SKM-1 treated with dmso at 0.1 percent for 144 hours (cell line): ENCODE measurements around the gene NUDT14.

ENCODE experiments used
- DNase-seq: peaks from one replicate; lab custom pipeline; 2025; ENCODE audit not compliant: unreplicated experiment; lab: John Stamatoyannopoulos, UW

Gene NUDT14

DNA sequence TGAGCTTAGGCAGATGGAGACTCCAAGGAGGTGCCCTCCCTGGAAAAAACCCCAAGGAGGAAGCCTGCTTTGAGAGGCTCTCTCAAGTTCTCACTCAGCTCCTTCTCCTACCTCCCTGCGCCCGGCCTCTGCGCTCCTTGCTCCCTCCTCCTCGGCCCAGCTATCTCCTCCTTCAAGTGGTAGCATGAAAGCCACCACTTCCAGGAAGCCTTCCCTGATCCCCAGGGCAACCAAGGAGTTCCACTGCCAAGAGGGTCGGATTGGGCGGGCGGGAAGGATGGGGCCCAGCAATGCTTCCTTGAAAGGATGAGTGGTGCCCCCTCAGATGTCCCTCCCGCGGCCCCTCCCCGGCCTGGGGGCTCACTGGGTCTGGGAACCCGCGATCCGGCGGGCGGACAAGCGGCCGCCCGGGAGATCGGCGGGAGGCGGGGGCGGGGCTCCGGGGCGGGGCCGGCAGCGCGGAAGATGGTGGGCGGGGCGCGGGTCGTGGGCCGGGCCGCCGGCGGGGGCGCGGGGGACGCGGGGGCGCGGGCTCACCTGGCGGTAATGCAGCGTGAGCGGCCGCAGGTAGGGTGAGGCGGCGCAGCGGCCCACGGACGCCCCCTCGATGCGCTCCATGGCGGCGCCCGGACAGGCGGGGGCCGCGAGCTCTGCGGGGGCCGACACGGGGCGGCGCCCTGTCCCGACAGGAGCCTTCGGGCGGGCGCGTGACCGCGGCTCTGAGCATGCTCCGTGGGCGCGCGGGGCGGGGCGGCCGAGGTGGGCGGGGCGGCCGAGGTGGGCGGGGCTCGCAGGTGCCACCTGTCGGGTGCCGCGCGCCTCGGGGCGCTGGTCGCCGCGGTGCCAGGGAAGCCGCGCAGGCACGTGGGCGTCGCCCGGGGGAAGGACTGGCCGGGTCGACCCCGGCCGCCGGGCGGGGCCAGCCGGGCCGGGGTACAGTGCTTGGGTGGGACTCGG lies at the start of gene NUDT14:
Gene NUDT14 (minus strand): TSS at position 721 of the 957 bp plus-strand sequence. CDS start 103 bp downstream, at position 618.
- peak; percentile 4 for DNase-seq

- no peak for DNase-seq
Measured at GRCh38 chr14:105229099-105229655, 48.1 kb upstream of the NUDT14 start.

DNA sequence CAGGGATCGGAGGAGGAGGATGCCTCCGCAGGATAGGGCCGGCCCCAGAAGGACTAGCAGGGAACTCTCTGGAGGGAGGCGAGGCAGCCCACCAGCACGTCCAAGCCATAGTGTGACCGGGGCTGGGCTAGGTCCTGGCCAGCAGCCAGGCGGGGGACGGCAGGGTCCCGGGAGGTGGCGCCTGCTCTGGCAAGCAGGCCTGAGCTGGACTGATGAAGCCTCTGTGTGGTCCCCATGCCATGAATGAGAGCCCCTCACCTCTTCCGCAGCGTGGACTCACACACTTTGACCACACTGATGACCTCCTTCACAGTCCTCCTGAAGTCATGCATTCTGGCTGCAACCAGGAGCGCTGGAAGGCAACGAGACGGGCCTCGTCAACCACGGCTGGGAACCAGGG lies 47.5 kb upstream of the NUDT14 start:
- no peak for DNase-seq

- no peak for DNase-seq
Measured at GRCh38 chr14:105227346-105227745, 46.2 kb upstream of the NUDT14 start.

DNA sequence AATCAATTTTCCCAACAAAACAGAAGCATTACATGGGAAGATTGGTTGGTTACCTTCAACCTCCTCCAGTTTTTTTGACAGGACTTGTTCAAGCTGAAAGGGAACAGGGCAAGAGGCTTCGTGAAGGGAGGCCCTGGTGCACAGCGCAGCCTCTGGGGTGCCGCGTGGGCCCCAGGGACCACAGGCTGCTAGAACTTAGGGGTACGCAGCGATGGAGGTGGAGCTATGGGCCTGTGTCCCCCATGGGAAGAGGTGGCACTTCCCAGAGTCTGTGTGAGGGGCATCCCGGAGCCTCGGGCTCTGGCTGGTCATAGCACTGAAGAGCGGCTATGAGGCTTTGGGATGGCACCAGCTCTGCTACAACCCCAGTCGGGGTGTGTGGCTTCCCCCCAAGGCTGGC lies 45.1 kb upstream of the NUDT14 start:
- DNase-seq = no peak

DNA sequence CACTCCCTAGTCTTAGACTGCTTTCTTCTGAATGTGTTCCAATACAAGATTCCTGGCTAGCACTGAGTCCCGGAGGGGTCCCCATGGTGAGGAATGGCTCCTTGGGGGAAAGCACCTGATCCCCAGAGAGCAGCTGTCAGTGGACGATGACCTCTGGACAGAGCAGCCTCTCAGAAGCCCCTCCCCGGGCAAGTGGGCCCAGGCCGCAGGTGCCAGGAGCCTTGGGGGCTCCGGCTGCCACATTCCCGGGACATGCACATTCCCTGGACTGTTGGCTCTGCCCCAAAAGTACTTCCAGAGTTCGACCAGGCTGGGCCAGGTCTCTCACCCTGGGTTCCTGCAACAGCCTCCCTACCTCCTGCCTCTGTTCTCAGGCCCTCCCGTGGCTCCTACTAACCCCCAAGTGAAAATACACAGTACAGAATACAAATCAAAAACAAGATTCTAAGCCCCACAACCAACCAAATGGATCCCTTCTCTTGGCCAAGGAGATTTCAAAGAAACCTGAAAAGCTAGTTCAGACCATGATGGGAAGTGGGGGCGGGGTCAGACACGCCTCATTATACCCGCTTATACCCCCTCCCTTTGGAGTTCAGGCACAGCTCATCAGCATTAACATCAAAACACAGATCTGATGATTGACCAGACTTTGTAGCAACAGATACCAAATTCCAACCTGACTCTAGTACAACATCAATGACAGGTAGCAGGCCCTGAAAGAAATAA lies 43.9 kb upstream of the NUDT14 start:
- DNase-seq = no peak

DNA sequence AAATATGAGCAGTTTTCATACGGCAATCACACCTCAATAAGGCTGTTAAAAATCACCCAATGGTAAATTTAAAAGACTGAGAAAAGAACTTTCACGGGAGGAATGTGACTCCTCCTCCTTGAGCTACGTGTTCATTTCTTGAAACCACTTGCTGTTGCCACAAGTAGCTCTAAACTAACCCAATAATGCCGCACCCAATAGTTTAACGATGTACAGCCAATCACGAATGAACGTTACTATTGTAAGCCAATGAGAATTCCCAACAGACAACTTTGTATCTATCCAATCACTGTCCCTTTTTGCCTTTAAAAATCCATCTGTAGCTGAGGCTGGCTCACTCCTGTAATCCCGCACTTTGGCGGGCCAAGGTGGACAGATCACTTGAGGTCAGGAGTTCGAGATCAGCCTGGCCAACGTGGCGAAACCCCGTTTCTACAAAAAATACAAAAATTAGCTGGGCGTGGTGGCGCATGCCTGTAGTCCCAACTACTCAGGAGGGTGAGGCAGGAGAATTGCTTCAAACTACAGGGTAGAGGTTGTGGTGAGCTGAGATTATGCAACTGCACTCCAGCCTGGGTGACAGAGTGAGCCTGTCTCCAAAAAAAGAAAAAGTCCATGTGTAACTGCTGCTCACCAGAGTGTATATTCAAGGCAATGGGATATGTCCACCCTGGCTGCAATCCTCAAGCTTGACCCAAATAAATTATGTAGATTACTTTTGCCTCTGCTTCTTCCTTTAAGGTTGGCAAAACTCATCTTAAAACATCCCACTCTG lies 42.8 kb upstream of the NUDT14 start:
- DNase-seq = no peak

GRCh38 chr14:105223260-105223659 lies 42.1 kb upstream of the NUDT14 start:
- no peak for DNase-seq

DNA sequence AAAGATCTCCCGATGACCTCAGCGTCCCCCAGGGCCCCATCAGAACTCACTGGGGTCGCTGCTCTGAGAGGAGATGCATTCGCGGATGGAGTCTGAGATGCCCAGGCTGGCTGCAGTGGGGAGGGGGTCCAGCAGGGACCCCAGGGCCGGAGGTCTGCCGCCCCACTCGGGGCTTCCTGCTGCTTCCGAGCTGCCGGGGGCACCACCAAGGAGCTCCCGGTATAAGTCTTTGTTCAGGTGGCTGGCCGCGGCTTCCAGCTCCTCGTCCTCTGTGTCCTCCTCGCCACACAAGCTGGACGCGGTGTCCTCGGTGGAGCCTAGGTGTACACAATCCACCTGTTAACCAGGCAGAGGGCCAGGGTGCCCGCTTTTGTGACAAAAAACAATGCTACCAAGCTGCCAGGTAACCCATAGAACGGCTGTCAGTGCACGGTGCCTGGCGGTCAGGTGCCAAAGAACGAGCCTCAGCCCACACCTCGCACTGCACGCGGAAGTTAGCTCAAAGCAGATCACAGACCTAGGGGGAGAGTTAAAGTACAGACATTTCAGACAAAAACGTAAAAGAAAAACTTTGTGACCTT lies 40.6 kb upstream of the NUDT14 start:
- no peak for DNase-seq

- no peak for DNase-seq
Measured at GRCh38 chr14:105220699-105221597, 39.8 kb upstream of the NUDT14 start.

- no peak for DNase-seq
Measured at GRCh38 chr14:105219753-105220152, 38.6 kb upstream of the NUDT14 start.

DNA sequence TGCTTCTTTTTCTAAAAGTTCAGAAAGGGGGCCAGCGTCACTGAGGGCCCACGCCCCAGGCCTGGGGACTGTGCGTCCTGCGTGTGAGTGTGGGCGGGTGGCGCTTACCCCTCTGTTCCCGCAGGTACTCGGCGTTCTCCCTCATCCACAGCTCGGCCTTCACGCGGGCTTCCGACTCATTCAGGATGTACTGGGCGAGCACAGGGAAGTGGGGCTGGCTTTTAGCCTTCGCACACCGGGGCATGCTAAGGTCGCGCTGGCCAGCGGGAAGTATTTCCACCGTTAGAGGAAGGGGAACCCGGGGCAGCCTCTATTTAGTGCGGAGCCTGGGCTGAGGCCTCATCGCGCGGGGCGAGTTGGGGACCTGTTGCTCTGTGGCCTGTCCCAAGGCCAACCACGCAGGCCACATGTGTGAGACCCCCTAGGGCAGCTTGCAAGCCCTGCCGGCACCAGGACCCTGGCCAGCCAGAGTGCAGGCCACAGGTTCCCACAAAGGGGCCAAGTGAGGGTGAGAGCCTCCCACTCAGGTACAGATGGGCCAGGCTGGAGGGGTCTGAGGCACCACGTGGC lies 38.0 kb upstream of the NUDT14 start:
- DNase-seq = no peak

GRCh38 chr14:105218611-105219010 lies 37.5 kb upstream of the NUDT14 start:
- DNase-seq = no peak

DNA sequence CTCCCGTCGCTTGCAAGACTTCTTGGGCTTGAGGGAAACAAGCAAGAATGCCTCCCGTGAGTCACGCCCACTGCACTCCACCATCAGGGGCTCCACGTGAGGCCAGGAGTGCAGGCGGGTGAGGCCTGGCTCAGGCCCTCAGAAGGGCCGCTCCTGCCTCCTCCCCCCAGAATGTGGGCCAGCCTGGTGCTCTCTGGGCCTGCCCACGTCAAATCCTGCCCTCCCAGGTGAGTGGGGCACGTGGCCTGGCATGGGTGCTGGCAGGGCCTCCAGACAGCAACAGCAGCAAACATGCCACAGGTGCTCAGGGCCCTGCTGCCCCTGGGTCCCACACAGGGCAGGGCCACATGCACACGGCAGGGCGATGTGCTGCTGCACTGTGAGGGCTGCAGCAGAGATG lies 36.7 kb upstream of the NUDT14 start:
- no peak for DNase-seq

DNA sequence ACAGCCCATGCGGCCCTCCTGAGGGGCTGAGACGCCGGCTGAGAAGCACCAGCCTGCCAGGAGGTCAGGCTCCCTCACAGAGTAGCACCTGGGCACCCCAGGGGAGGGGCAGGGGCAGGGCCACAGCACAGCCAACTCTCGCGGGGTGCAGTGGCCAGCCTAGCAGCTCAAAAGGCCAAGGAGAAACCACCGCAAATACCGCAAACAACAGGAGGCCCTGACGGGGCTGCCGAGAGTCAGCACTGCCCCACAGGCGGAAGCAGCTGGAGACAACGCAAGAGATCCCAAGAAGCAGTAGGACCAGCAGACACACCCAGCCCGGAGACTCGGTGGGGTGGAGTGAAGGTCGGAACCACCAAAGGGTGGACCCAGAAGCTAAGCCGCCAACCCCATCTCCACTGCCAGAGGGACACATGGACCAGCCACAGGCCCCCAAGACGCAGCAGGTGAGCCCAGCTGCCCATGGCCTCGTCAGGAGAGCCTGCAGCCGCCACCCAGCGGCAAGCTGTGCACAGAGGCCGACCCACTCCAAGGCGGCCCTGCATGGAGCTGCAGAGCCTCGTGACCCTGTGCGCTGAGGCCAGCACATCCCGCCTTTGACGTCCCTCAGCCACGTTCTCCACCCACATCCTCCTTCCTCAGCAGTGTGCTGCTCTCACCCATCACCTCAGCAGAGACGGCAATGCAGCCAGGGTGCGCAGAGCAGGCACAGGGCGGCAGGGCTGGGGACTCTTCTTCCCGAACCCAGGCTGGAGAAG lies 35.6 kb upstream of the NUDT14 start:
- no peak for DNase-seq

GRCh38 chr14:105215602-105216001 lies 34.5 kb upstream of the NUDT14 start:
- DNase-seq = no peak

- DNase-seq = no peak
Measured at GRCh38 chr14:105214324-105214915, 33.3 kb upstream of the NUDT14 start.

- no peak for DNase-seq
Measured at GRCh38 chr14:105213361-105213760, 32.2 kb upstream of the NUDT14 start.
